Activated CD4-positive, alpha-beta memory T cell treated with anti-CD3 and anti-CD28 coated beads for 36 hours (primary cell): ENCODE data around the gene FAM227B. TPM values are rescaled to one million over a fixed set of nuclear protein-coding genes. Genes with fewer than 3 reads are reported as not detected.
"Not testable (repeated sequence)": the region's sequence is repeated elsewhere in the genome, so short reads cannot be mapped to it uniquely, and the experiment has no call there.

Source experiments
- CTCF ChIA-PET: fragments of 350-600 bp; sonication (Branson Sonifier 250); formaldehyde crosslinking; loops from one replicate; lab custom pipeline; 2021; ENCODE audit warnings: antibody characterized with exemption, inconsistent platforms; lab: Charles Lee
- POLR2A ChIA-PET: fragments of 350-600 bp; sonication (Branson Sonifier 250); formaldehyde crosslinking; loops from one replicate; lab custom pipeline; 2021; ENCODE audit warnings: antibody characterized with exemption; lab: Charles Lee
- DNase-seq: peaks from one replicate; pipeline ENCODE4 v3.0.0-alpha.2; 2020
- H3K27ac Mint-ChIP-seq: one replicate; pipeline ENCODE4 v1.8.0; 2021; ENCODE audit warnings: mixed read lengths
- H3K27me3 Mint-ChIP-seq: one replicate; pipeline ENCODE4 v1.8.0; 2021; ENCODE audit warnings: mixed read lengths
- H3K36me3 Mint-ChIP-seq: one replicate; pipeline ENCODE4 v1.8.0; 2021; ENCODE audit warnings: mixed read lengths
- H3K4me1 Mint-ChIP-seq: one replicate; pipeline ENCODE4 v1.8.0; 2021; ENCODE audit warnings: low read depth, mixed read lengths
- H3K4me3 Mint-ChIP-seq: one replicate; pipeline ENCODE4 v1.8.0; 2021; ENCODE audit warnings: mild to moderate bottlenecking, mixed read lengths
- H3K9me3 Mint-ChIP-seq: one replicate; pipeline ENCODE4 v1.8.0; 2021; ENCODE audit warnings: mixed read lengths
- intact Hi-C: fragments of 100-400 bp; cut with micrococcal nuclease; formaldehyde crosslinking; loops from one replicate; pipeline ENCODE4 v1.15.1; 2023
- total RNA-seq, 2 experiments: library from RNA; stranded (reverse); gene quantifications; one replicate each; pipeline ENCODE4 v1.2.3, GENCODE V29; 2021

FAM227B gene
- total RNA-seq, 2 experiments from 2014 or later: 2.8 to 3.8 TPM

DNA sequence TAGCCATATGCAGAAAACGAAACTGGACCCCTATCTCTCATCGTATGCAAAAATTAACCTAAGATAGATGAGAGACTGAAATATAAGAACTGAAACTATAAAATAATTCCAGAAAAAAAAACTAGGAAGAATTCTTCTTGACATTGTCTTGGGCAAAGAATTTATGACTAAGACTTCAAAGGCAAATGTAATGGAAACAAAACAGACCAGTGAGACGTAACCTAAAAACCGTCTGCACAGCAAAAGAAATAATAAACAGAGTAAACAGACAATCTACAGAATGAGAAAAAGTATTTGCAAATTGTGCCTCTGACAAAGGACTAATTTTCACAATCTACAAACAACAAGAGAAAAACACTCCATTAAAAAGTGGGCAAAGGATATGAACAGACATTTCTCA is 92.3 kb downstream of the FAM227B start:
- H3K4me3 Mint-ChIP-seq: no peak overlapping the region
- ChIA-PET POLR2A (no interaction called here), CTCF (no interaction called here)
- H3K4me1 Mint-ChIP-seq: no peaks in the 10 kb centered on the region
- H3K9me3 Mint-ChIP-seq: peaks cover 14% of the 10 kb centered on the region
- no peak overlapping the region for H3K27ac Mint-ChIP-seq
- H3K36me3 Mint-ChIP-seq: peaks cover under 1% of the 10 kb centered on the region
- intact Hi-C loops: no loop called here
- H3K27me3 Mint-ChIP-seq: peaks cover 5% of the 10 kb centered on the region
- DNase-seq: no peak

DNA sequence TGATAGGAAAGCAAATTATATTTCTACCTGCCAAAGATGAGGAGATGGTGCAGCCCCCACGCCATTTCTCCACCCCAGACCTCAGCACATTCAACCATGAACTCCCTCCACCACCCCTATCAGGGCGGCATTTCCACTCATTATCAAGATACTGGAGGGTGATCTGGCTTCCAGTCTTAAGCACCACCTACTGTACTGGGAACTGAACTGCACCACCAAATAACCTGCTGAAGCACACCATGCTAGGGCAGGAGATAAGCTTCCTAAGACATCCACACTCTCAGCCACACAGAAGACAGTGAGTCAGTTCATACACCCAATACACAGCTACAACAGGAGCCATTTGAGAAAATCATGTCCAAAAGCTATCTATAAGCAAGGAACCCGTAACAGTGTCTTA is 98.8 kb downstream of the FAM227B start:
- intact Hi-C loops: no loop called here
- POLR2A ChIA-PET: no interaction called here
- Mint-ChIP-seq H3K27me3 (peaks cover 5% of the 10 kb centered on the region), H3K36me3 (peaks cover 6% of the 10 kb centered on the region), H3K4me1 (no peaks in the 10 kb centered on the region), H3K27ac (no peak overlapping the region), H3K9me3 (peaks cover 28% of the 10 kb centered on the region), H3K4me3 (no peak overlapping the region)
- CTCF ChIA-PET: no interaction called here
- DNase-seq: no peak

DNA sequence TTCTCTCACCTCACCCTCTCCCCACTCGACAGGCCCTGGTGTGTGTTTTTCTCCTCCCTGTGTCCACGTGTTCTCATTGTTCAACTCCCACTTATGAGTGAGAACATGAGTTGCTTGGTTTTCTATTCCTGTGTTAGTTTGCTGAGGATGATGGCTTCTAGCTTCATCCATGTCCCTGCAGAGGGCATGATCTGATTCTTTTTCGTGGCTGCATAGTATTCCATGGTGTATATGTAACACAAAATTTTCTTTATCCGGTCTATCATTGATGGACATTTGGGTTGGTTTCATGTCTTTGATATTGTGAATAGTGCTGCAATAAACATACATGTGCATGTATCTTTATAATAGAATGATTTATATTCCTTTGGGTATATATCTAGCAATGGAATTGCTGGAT is 107.9 kb downstream of the FAM227B start:
- H3K4me3 Mint-ChIP-seq, H3K4me1 Mint-ChIP-seq, intact Hi-C loops, CTCF ChIA-PET, POLR2A ChIA-PET, H3K27ac Mint-ChIP-seq, H3K36me3 Mint-ChIP-seq, H3K9me3 Mint-ChIP-seq, DNase-seq, H3K27me3 Mint-ChIP-seq: not testable (repeated sequence)

DNA sequence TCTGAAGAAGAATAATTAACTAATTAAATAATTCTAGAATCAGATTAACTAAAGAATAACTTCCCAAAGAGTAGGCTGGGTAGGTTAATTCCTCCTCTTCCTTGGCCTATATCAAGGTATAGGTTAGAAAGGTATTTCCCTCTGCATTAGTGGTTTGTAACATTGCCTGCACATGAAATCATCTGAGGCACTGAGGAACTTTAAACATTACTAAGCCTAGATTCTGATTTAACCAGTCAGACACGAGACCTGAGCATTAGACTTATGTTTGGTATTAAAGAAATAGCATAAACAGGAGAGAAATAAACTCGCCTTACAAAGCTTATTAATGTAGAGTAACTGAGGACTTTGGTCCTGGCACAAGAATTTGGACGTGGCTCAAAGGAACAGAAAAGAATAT is 113.4 kb downstream of the FAM227B start:
- H3K36me3 Mint-ChIP-seq: no peaks in the 10 kb centered on the region
- no peaks in the 10 kb centered on the region for H3K4me1 Mint-ChIP-seq
- ChIA-PET POLR2A (no interaction called here), CTCF (no interaction called here)
- H3K4me3 Mint-ChIP-seq: no peak overlapping the region
- H3K27ac Mint-ChIP-seq: no peak overlapping the region
- intact Hi-C loops: no loop called here
- no peaks in the 10 kb centered on the region for H3K27me3 Mint-ChIP-seq
- peaks cover 6% of the 10 kb centered on the region for H3K9me3 Mint-ChIP-seq
- DNase-seq: no peak

DNA sequence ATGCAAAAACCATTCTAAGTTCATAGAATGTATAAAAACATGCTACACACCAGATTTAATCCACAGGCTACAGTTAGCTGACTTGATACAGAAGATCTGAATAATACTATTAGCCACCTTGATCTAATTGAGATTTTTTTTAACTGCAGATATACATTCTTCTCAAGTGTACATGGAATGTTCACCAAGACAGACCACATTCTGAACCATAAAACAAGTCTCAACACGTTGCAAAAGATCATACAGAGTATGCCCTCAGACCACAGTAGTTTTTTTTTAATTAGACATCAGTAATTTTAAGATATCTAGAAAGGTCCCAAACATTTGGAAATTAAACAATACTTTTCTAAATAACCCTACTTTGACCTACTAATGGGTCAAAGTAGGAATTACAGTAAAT is 114.3 kb downstream of the FAM227B start:
- DNase-seq: no peak
- Mint-ChIP-seq H3K9me3 (peaks cover 7% of the 10 kb centered on the region), H3K27ac (no peak overlapping the region), H3K36me3 (no peaks in the 10 kb centered on the region), H3K4me1 (no peaks in the 10 kb centered on the region), H3K4me3 (no peak overlapping the region), H3K27me3 (no peaks in the 10 kb centered on the region)
- CTCF ChIA-PET: no interaction called here
- intact Hi-C loops: no loop called here
- POLR2A ChIA-PET: no interaction called here

DNA sequence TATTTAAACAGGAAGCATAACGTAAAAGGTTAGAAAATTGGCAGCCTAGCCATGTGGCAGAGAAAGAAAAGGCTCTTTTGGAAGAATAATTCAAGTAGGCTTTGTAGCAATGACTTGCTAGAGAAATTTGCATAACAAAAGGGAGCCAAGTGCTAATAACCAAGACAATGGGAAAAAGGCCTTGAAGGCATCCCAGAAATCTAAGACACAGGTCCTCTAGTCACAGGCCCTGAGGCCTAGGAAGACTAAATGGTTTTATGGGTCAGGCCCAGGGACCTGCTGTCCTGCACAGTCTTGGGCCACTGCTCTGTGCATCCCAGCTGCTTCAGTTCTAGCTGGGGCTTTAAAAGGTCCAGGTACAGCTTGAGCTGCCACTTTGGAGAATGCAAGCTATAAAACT is 119.0 kb downstream of the FAM227B start:
- intact Hi-C loops: no loop called here
- CTCF ChIA-PET: no interaction called here

DNA sequence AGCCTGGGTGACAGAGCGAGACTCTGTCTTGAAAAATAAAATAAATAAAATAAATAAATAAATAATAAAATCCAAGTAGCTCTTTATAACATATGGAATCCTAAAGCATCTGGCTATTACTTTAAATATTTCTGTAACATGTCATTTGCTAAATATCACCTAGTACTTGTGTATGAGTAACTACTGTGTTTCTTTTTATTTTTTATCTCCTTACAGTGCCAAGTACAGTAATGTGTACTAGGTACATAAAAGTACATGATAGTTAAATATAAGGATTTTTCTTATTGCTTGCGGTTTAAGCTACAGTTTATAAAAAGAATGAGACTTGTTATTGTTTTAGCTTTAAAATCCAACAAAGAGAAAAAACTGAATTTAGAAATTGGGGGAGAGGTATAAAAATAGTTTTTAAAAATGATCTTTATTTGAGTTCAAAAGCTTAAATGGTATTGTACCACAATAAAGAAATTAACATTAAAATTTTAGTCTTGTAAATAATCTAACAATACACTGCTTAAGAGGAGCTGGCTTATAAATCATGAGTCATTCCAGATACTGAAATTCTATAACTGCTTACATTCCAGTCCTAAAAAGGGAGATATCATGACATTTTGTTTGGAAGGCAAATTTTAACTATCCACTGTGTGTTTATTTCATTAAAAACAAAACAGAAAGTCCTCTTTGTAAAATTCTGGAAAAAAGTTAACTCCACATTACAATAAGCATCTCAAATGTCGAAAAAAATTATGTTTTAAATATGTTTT is 124.4 kb downstream of the FAM227B start:
- Mint-ChIP-seq H3K27me3 (no peaks in the 10 kb centered on the region), H3K27ac (no peak overlapping the region), H3K9me3 (peaks cover 3% of the 10 kb centered on the region), H3K4me3 (no peak overlapping the region), H3K36me3 (no peaks in the 10 kb centered on the region), H3K4me1 (no peaks in the 10 kb centered on the region)
- CTCF ChIA-PET: no interaction called here
- POLR2A ChIA-PET: no interaction called here
- intact Hi-C loops: no loop called here
- DNase-seq: no peak

More for the DNA sequence above, 119.0 kb downstream of the FAM227B start:
- peaks cover 12% of the 10 kb centered on the region for H3K9me3 Mint-ChIP-seq
- no peak overlapping the region for H3K4me3 Mint-ChIP-seq
- H3K27ac Mint-ChIP-seq: no peak overlapping the region
- H3K36me3 Mint-ChIP-seq: no peaks in the 10 kb centered on the region
- H3K27me3 Mint-ChIP-seq: no peaks in the 10 kb centered on the region
- no peak for DNase-seq
- POLR2A ChIA-PET: no interaction called here
- H3K4me1 Mint-ChIP-seq: no peaks in the 10 kb centered on the region

DNA sequence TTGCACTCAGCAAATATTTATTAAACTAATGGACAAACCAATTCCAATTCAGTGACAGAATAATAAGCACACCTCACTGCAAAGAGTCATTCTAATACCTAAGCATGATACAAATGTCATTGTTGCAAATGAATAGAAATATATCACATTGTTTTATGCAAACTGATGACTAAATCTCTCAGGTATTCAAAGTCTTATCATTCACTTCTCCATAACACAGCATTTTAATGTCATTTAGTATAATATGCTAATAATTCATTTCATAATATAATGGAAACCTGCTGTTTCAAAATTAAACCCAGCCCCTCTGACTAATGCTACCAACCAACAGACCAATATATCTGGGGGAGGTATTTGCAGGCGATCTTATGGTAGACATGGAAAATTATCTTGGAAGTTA is 125.8 kb downstream of the FAM227B start:
- H3K36me3 Mint-ChIP-seq: no peaks in the 10 kb centered on the region
- no peaks in the 10 kb centered on the region for H3K27me3 Mint-ChIP-seq
- H3K27ac Mint-ChIP-seq: no peak overlapping the region
- intact Hi-C loops: no loop called here
- no peaks in the 10 kb centered on the region for H3K9me3 Mint-ChIP-seq
- POLR2A ChIA-PET: no interaction called here
- CTCF ChIA-PET: no interaction called here
- H3K4me3 Mint-ChIP-seq: no peak overlapping the region
- no peak for DNase-seq
- H3K4me1 Mint-ChIP-seq: no peaks in the 10 kb centered on the region

DNA sequence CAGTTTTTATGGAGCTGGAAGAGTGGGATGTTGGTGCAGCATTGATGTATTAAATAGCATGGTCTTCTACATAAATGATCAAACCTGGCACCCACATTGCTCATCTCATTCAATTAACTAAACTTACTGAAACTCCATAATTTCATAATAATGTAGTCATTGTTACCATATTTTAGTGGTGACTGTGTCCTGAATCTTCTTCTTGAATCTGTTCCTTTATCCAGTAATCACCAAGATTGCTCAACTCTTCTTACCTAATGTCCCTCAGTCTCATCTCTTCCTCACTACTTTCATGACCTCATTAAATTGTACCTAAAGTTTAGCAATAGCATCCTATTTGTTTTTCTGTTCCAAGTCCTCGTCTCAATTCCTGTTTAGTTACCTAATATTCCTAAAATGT is 127.8 kb downstream of the FAM227B start:
- DNase-seq: no peak
- CTCF ChIA-PET: no interaction called here
- no peaks in the 10 kb centered on the region for H3K9me3 Mint-ChIP-seq
- H3K36me3 Mint-ChIP-seq: no peaks in the 10 kb centered on the region
- H3K4me3 Mint-ChIP-seq: no peak overlapping the region
- H3K27me3 Mint-ChIP-seq: no peaks in the 10 kb centered on the region
- intact Hi-C loops: no loop called here
- no peaks in the 10 kb centered on the region for H3K4me1 Mint-ChIP-seq
- POLR2A ChIA-PET: no interaction called here
- H3K27ac Mint-ChIP-seq: no peak overlapping the region

DNA sequence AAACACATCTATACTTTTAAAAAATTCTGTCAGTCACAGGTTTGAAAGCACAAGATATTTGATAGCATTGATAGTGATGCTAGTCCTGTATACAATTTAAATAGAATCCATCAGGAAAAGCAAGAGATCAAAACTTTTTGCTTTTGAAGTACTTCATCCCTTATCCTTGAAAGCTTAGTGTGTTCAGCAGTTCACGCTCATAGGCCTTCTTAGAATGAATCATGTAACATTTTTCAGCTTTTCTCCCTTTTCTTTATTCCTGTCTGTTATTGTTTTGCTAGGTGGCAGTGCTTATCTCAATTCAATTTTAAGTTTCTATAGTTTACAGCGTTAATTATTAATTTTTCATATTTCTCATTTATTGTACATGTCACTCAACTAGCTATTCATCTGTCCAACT is 128.5 kb downstream of the FAM227B start:
- POLR2A ChIA-PET: no interaction called here
- DNase-seq: no peak
- Mint-ChIP-seq H3K27ac (no peak overlapping the region), H3K9me3 (no peaks in the 10 kb centered on the region), H3K36me3 (no peaks in the 10 kb centered on the region), H3K4me1 (no peaks in the 10 kb centered on the region), H3K4me3 (no peak overlapping the region), H3K27me3 (no peaks in the 10 kb centered on the region)
- CTCF ChIA-PET: no interaction called here
- intact Hi-C loops: no loop called here

DNA sequence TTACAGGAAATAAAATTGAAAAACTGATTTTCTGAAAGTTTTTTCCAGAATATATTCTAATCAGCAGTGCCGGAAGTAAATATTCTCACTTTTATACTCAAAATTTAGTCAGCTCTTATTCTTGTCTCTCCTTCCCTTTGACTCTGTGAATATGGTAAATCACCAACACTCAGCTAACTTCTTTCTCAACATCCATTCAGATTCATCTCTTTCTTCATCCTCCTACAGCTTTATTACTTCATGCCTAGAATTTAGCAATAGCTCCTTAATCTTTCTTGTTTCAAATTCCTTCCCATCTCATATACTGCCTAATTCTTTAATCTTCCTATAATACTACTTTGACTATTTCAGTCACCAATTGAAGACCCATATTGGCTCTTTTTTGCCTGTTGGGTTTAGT is 129.7 kb downstream of the FAM227B start:
- Mint-ChIP-seq H3K4me3 (no peak overlapping the region), H3K27me3 (no peaks in the 10 kb centered on the region), H3K36me3 (no peaks in the 10 kb centered on the region), H3K9me3 (no peaks in the 10 kb centered on the region), H3K4me1 (no peaks in the 10 kb centered on the region), H3K27ac (no peak overlapping the region)
- DNase-seq: no peak
- CTCF ChIA-PET: no interaction called here
- POLR2A ChIA-PET: no interaction called here
- intact Hi-C loops: no loop called here

DNA sequence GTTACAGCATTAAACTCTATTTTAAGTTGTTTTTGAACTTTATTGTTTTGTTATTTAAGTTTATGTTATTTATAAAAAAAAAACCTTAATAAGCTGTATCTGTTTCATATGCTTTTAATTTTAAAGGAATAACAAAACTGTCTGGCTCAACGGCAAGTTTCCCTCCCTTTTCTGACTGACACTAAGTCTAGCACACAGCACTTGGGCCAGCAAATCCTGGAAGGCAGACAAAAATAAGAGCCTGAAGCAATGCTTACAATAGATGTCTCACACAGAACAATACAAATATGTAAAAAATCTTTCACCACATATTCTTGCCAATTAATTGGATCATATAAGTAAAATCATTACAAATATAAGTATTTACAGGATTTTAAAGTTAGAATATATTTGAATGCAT is 135.2 kb downstream of the FAM227B start:
- H3K27me3 Mint-ChIP-seq, H3K9me3 Mint-ChIP-seq, H3K4me3 Mint-ChIP-seq, POLR2A ChIA-PET, intact Hi-C loops, H3K4me1 Mint-ChIP-seq, CTCF ChIA-PET, H3K36me3 Mint-ChIP-seq, H3K27ac Mint-ChIP-seq, DNase-seq: not testable (repeated sequence)

DNA sequence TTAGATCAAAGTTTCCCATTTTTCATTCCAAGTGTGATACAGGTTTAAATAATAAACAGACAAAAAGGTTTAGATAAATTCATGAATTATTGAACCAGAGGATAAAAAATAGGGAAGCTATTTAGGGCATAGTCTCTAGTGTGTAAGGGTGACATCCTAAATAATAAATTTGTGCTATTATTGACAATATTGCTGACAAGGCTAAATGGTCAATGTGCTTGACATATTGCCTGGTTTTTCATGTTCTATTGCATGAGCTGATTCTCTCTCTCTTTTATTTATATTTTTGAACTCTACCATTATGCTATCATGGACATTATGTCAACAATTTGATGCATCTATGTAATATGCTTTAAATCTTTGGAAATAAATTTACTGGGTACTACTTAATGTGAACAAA is 141.6 kb downstream of the FAM227B start:
- H3K4me1 Mint-ChIP-seq, DNase-seq, CTCF ChIA-PET, H3K27me3 Mint-ChIP-seq, POLR2A ChIA-PET, H3K27ac Mint-ChIP-seq, H3K4me3 Mint-ChIP-seq, H3K9me3 Mint-ChIP-seq, H3K36me3 Mint-ChIP-seq: not testable (repeated sequence)
- intact Hi-C loops: loop anchor here (10.0 kb wide), 1 partner anchor 666 kb away; no protein-coding TSS in a partner anchor
